K562 (cell line): ENCODE data around the gene TNFSF15. TPM values are rescaled to one million over a fixed set of nuclear protein-coding genes. Genes with fewer than 3 reads are reported as not detected.

Experiments
- ATAC-seq: fragments of 200-7000 bp; cut with Tn5 transposase; 3 replicates; pipeline ENCODE4 v1.9.1; 2020; ENCODE audit warnings: moderate library complexity
- BruUV-seq: library from RNA; stranded (reverse); fragments of 400-500 nt; replicated peaks from 2 replicates; lab custom pipeline; 2021; lab: Mats Ljungman, UMichigan
- CTCF ChIA-PET: fragments of 300-600 bp; formaldehyde crosslinking; extraction: SDS; loops from one replicate; lab custom pipeline; 2021; ENCODE audit warnings: low intra/inter-chr PET ratio; lab: Yijun Ruan, JAX
- POLR2A ChIA-PET: fragments of 300-600, 350-650 bp; sonication (Branson Sonifier 250); formaldehyde crosslinking; extraction: SDS; loops from one replicate; lab custom pipeline; 2021; ENCODE audit warnings: antibody characterized with exemption, inconsistent platforms; lab: Yijun Ruan, JAX
- DNase-seq, 4 experiments: peaks; one replicate each; pipeline versions ENCODE4 v3.0.0 to v3.0.0-alpha.2; 2011 to 2018; ENCODE audit warnings: low spot score in 3 of 4, mixed read lengths in 3 of 4; ENCODE audit errors: extremely low read depth in 1 of 4
- FAIRE-seq: peaks from 2 replicates; lab custom pipeline; 2011; peaks lifted over from hg19 to GRCh38; lab: Jason Lieb, UNC
- H2AFZ ChIP-seq: 2 replicates; pipeline ENCODE4 v1.6.0; 2011; ENCODE audit warnings: low read depth, low read length, control low read depth, inconsistent platforms
- H3K27ac ChIP-seq: fragments of 200-600 bp; 3 replicates; pipeline ENCODE4 v1.8.0; 2011; ENCODE audit warnings: low read depth, mild to moderate bottlenecking, control low read depth, inconsistent platforms, low read length, moderate library complexity, mixed read lengths; ENCODE audit errors: extremely low read depth
- H3K27me3 ChIP-seq, 2 experiments: fragments of 300-600 bp in 1 of 2; 2 replicates in 1 of 2; 3 replicates in 1 of 2; pipeline versions ENCODE4 v1.6.0 to v1.8.0; 2011; ENCODE audit warnings: inconsistent platforms in 2 of 2, low read length in 2 of 2, mild to moderate bottlenecking in 1 of 2, mixed read lengths in 1 of 2, moderate library complexity in 1 of 2; ENCODE audit not compliant: control insufficient read depth in 2 of 2, insufficient read depth in 2 of 2
- H3K36me3 ChIP-seq: fragments of 300-600 bp; 3 replicates; pipeline ENCODE4 v1.8.0; 2011; ENCODE audit warnings: mild to moderate bottlenecking, low read length, inconsistent platforms; ENCODE audit not compliant: control insufficient read depth, insufficient read depth
- H3K4me1 ChIP-seq, 2 experiments: fragments of 200-600 bp in 1 of 2; replicated peaks in 1 of 2; 2 replicates in 1 of 2; 3 replicates in 1 of 2; pipeline versions ENCODE4 v1.5.1 to v1.8.0; 2011; ENCODE audit warnings: inconsistent platforms in 2 of 2, low read length in 2 of 2, mild to moderate bottlenecking in 1 of 2, mixed read lengths in 1 of 2, moderate library complexity in 1 of 2; ENCODE audit not compliant: control insufficient read depth in 2 of 2, insufficient read depth in 2 of 2
- H3K4me2 ChIP-seq: 2 replicates; pipeline ENCODE4 v1.6.1; 2011; ENCODE audit warnings: low read length, control low read depth, inconsistent platforms, mixed read lengths; ENCODE audit not compliant: insufficient read depth
- H3K4me3 ChIP-seq: fragments of 200-600 bp; sonication (generic), shearing (Covaris generic); 2 replicates; pipeline ENCODE4 v1.5.1; 2016; ENCODE audit warnings: control low read depth, inconsistent platforms
- H3K79me2 ChIP-seq: fragments of 200-600 bp; 3 replicates; pipeline ENCODE4 v1.8.0; 2011; ENCODE audit warnings: low read length, inconsistent platforms; ENCODE audit not compliant: control insufficient read depth, insufficient read depth
- H3K9ac ChIP-seq, 2 experiments: 2 replicates each; pipeline versions ENCODE4 v1.6.0 to v1.6.1; 2011; ENCODE audit warnings: low read depth in 2 of 2, low read length in 2 of 2, control low read depth in 1 of 2, inconsistent platforms in 1 of 2, mild to moderate bottlenecking in 1 of 2, mixed read lengths in 1 of 2; ENCODE audit not compliant: insufficient read depth in 1 of 2
- H3K9me1 ChIP-seq: one replicate; pipeline ENCODE4 v1.6.0; 2011; ENCODE audit warnings: inconsistent platforms, mild to moderate bottlenecking, low read length, moderate library complexity; ENCODE audit not compliant: control insufficient read depth, insufficient read depth
- H3K9me3 ChIP-seq: replicated peaks from 2 replicates; pipeline ENCODE4 v1.5.1; 2011; ENCODE audit warnings: low read depth, low read length, inconsistent platforms; ENCODE audit not compliant: control insufficient read depth, insufficient read depth
- H4K20me1 ChIP-seq: replicated peaks from 2 replicates; pipeline ENCODE4 v1.6.1; 2011; ENCODE audit warnings: low read length, inconsistent platforms, mixed read lengths; ENCODE audit not compliant: control insufficient read depth, insufficient read depth
- BACH1 ChIP-seq: fragments of 200-800 bp; sonication (Bioruptor generic); IDR thresholded peaks from 2 replicates; pipeline ENCODE4 v1.6.1; 2016; ENCODE audit warnings: missing genetic modification characterization, missing compliant biosample characterization
- HMG20B ChIP-seq: fragments of 250-450 bp; sonication (Bioruptor Pico); IDR thresholded peaks from 2 replicates; pipeline ENCODE4 v1.5.0; 2021; ENCODE audit warnings: mild to moderate bottlenecking
- KDM1A ChIP-seq, 2 experiments: fragments of 450-650 bp; IDR thresholded peaks; 2 replicates each; pipeline ENCODE4 v1.6.1; 2016; ENCODE audit warnings: mild to moderate bottlenecking in 2 of 2
- MIER1 ChIP-seq: fragments of 450-650 bp; IDR thresholded peaks from 2 replicates; pipeline ENCODE4 v1.6.1; 2016; ENCODE audit warnings: antibody characterized with exemption, mild to moderate bottlenecking, low read depth
- PRPF4 ChIP-seq: fragments of 200-400 bp; formaldehyde crosslinking; IDR thresholded peaks from one replicate; pipeline ENCODE4 v1.6.1; 2017; ENCODE audit warnings: low read length, low read depth, mild to moderate bottlenecking; ENCODE audit not compliant: insufficient read depth, poor library complexity, severe bottlenecking
- SAFB ChIP-seq: fragments of 200-400 bp; formaldehyde crosslinking; IDR thresholded peaks from 2 replicates; pipeline ENCODE4 v1.6.1; 2017; ENCODE audit warnings: low read depth, low read length, borderline replicate concordance
- TAL1 ChIP-seq: fragments of 450-650 bp; IDR thresholded peaks from 2 replicates; pipeline ENCODE4 v1.6.1; 2016; ENCODE audit warnings: mild to moderate bottlenecking
- YY1 ChIP-seq, 3 experiments: IDR thresholded peaks; 2 replicates each; pipeline ENCODE4 v1.6.1; 2011; ENCODE audit warnings: low read length in 2 of 3, mild to moderate bottlenecking in 2 of 3, moderate library complexity in 2 of 3, borderline replicate concordance in 1 of 3, control low read depth in 1 of 3, low read depth in 1 of 3; ENCODE audit not compliant: insufficient read depth in 3 of 3, insufficient replicate concordance in 2 of 3, control insufficient read depth in 1 of 3, insufficient read length in 1 of 3; ENCODE audit errors: extremely low read depth in 1 of 3
- ZBTB17 ChIP-seq: fragments of 450-650 bp; formaldehyde crosslinking; IDR thresholded peaks from 2 replicates; pipeline ENCODE4 v1.4.0; 2020; ENCODE audit warnings: mild to moderate bottlenecking
- ZC3H8 ChIP-seq: fragments of 450-650 bp; IDR thresholded peaks from 2 replicates; pipeline ENCODE4 v1.6.1; 2017
- ZNF23 ChIP-seq: fragments of 250-450 bp; sonication (Bioruptor Pico); IDR thresholded peaks from 2 replicates; pipeline ENCODE4 v1.4.0; 2020; ENCODE audit warnings: mild to moderate bottlenecking
- in situ Hi-C: fragments of 300-500 bp; cut with MboI; formaldehyde crosslinking; loops from 4 replicates; pipeline ENCODE4 v1.15.0; 2018; ENCODE audit warnings: inconsistent platforms, mixed read lengths
- intact Hi-C: fragments of 100-400 bp; cut with micrococcal nuclease; formaldehyde crosslinking; loops from 2 replicates; pipeline ENCODE4 v1.14.2; 2022
- polyA plus RNA-seq, 8 experiments: library from polyadenylated mRNA; depleted of rRNA in 4 of 8; stranded (reverse) in 5 of 8; unstranded in 3 of 8; fragments of >200 nt; fragmentation: Nextera tagmentation in 2 of 8; fragmentation: Illumina TruSeq in 1 of 8; extraction: Ambion mirVana in 2 of 8; extraction: Trizol in 1 of 8; gene quantifications; 2 replicates each; pipeline versions ENCODE4 v1.2.1 to v1.2.3, GENCODE V29; 2011 to 2014; ENCODE audit warnings: inconsistent platforms in 1 of 8, missing spikeins in 1 of 8
- total RNA-seq, 7 experiments: library from RNA; depleted of rRNA in 6 of 7; stranded (reverse); fragments of >200 nt in 6 of 7; fragmentation: Illumina TruSeq in 2 of 7; extraction: Trizol in 2 of 7; gene quantifications; 2 replicates each; pipeline versions ENCODE4 v1.2.1 to v1.2.3, GENCODE V29; 2011 to 2021; ENCODE audit warnings: low replicate concordance in 1 of 7
- TF ChIP-seq, protein P1 (sequence below): IDR thresholded peaks from 2 replicates; pipeline ENCODE4 v1.6.1; 2011; ENCODE audit warnings: borderline replicate concordance, low read depth, mild to moderate bottlenecking, moderate library complexity, low read length; ENCODE audit not compliant: insufficient read depth, poor library complexity, severe bottlenecking

The TNFSF15 gene
- total and polyA plus RNA-seq, 9 of the 15 experiments (the other 6 are each of a cell fraction or from before 2014, with no cell fraction given) = not detected

DNA sequence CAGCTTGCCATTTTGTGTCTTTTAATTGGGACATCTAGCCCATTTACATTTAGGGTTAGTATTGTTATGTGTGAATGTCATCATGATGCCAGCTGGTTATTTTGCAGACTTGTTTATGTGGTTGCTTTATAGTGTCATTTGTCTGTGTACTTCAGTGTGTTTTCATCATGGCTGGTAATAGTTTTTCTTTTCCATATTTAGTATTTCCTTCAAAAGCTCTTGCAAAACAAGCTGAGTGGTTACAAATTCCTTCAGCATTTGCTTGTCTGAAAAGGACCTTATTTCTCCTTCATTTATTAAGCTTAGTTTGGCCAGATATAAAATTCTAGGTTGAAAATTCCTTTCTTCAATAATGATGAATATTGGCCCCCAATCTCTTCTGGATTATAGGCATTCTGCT is 28.5 kb upstream of the TNFSF15 start:
- H3K4me2 ChIP-seq = no peak overlapping the region
- ChIA-PET CTCF (no interaction called here), POLR2A (no interaction called here)
- DNase-seq (no peak), ATAC-seq (no peak), FAIRE-seq (no peak)
- H3K4me1 ChIP-seq = no peaks in the 10 kb centered on the region
- intact Hi-C loops (no loop called here), in situ Hi-C loops (no loop called here)
- H4K20me1 ChIP-seq = no peaks in the 10 kb centered on the region
- no peaks in the 10 kb centered on the region for H3K9me1 ChIP-seq
- no TSS peak for BruUV-seq
- H3K9me3 ChIP-seq = no peaks in the 10 kb centered on the region
- H3K27ac ChIP-seq = no peak overlapping the region
- H2AFZ ChIP-seq = no peak overlapping the region
- no peaks in the 10 kb centered on the region for H3K27me3 ChIP-seq
- no peaks in the 10 kb centered on the region for H3K36me3 ChIP-seq
- no peaks in the 10 kb centered on the region for H3K79me2 ChIP-seq
- no peak overlapping the region for H3K4me3 ChIP-seq
- TF ChIP-seq KDM1A (IDR thresholded peaks at IDR 0.05) (no peak), ZBTB17 (CRISPR knock-in tag) (no peak), YY1 (IDR thresholded peaks at IDR 0.05; ENCODE audit: borderline replicate concordance in 1 of 3, control insufficient read depth in 1 of 3, extremely low read depth in 1 of 3, insufficient read depth in 3 of 3, insufficient read length in 1 of 3, insufficient replicate concordance in 2 of 3, low read depth in 1 of 3, low read length in 2 of 3) (no peak), ZC3H8 (no peak), MIER1 (no peak), ZNF23 (CRISPR knock-in tag) (no peak), PRPF4 (no peak), SAFB (no peak), TAL1 (no peak), BACH1 (tag) (no peak), HMG20B (CRISPR knock-in tag) (no peak)
- TF ChIP-seq, protein P1, sequence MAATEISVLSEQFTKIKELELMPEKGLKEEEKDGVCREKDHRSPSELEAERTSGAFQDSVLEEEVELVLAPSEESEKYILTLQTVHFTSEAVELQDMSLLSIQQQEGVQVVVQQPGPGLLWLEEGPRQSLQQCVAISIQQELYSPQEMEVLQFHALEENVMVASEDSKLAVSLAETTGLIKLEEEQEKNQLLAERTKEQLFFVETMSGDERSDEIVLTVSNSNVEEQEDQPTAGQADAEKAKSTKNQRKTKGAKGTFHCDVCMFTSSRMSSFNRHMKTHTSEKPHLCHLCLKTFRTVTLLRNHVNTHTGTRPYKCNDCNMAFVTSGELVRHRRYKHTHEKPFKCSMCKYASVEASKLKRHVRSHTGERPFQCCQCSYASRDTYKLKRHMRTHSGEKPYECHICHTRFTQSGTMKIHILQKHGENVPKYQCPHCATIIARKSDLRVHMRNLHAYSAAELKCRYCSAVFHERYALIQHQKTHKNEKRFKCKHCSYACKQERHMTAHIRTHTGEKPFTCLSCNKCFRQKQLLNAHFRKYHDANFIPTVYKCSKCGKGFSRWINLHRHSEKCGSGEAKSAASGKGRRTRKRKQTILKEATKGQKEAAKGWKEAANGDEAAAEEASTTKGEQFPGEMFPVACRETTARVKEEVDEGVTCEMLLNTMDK = no peak
- H3K9ac ChIP-seq = no peak overlapping the region
